Left renal pelvis (tissue), 4 donors: Measurements from ENCODE around the gene NTNG1. TPM values are rescaled to one million over a fixed set of nuclear protein-coding genes. Genes with fewer than 3 reads are reported as not detected.

Experiments used
- DNase-seq, 4 donors: peaks; one replicate each; pipeline ENCODE4 v3.0.0-alpha.2; 2013; ENCODE audit warnings: low read depth in 4 of 4, low spot score in 3 of 4
- polyA plus RNA-seq, 4 donors: library from polyadenylated mRNA; unstranded; fragments of 120-200 nt; gene quantifications; one replicate each; pipeline ENCODE4 v1.2.1, GENCODE V29; 2013; ENCODE audit not compliant: insufficient read length in 4 of 4

NTNG1 gene
- polyA plus RNA-seq, 4 donors: 13.1 to 33.6 (median 27.5) TPM

DNA sequence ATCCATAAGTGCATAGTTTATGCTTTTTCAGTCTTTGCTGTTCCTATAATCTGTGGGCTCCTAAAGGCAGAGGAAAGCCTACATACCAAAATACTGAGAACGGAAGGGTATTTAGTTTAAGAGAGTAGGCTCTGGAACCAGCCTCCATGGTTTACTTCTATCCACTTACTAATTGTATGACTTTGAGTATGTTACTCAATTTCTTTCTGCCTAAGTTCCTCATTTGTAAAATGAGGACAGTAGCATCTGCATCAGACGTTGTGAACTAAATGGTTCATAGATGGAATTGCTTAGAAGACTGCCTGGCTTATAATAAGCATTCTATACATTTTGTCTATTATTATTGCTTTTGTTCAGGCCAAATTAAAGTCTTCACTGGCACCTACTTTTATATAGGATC lies 111.0 kb downstream of the NTNG1 start:
- no peak for DNase-seq

DNA sequence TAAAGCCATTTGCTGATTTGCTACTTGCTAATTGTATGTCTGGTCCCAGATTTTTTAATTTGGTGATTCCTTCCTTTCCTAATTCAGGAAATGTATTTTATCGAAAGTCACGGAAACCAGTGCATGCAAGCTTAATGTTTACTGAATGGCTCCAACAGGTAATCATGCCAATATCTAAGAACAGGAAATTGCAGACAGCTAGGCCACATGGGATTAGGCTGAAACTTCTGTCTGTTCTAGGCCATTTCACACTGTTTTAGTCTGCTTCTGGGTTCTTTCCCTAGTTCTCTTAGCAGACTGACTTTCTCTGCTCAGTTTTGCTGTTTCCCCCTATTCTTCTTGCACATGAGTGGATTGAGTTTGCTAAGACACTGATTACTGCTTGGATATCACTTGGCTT lies 111.4 kb downstream of the NTNG1 start:
- DNase-seq: no peak

DNA sequence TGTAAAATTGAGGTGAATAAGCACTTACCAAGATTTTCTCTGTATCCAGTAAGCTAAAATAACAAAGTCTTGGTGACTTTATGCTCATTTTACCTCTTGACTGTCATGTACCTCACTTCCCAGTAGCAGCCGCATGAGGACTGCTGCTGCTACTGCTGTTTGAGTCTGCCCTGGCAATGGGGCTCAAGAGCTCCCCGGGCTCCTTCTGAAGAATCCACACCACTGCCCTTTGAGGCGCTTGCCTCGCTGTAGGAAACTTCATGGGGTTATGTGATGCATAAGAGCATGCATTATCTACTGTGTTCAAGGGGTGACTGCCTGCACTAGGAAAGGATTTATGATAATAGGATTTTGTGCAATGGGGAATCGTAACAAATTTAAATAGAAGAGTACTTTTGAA lies 113.5 kb downstream of the NTNG1 start:
- DNase-seq: no peak

DNA sequence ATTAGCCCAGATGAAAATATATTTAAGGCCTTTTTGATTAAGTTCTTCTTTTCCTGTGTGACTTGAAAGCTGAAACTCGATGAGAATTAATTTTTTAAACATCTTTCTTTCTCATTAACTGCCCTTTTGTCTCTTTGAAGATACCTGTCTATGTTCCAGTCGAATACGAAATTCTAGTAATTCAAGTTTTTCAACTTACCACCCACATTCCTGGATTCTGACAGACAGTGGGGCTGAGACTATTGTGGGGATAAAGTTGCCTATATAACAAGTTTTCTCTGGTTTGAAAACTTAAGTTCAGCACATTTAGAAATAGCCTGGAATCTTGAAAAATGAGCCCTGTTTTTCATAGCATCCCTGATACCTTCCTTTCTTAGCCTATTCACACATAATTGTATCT lies 114.6 kb downstream of the NTNG1 start:
- DNase-seq: no peak

DNA sequence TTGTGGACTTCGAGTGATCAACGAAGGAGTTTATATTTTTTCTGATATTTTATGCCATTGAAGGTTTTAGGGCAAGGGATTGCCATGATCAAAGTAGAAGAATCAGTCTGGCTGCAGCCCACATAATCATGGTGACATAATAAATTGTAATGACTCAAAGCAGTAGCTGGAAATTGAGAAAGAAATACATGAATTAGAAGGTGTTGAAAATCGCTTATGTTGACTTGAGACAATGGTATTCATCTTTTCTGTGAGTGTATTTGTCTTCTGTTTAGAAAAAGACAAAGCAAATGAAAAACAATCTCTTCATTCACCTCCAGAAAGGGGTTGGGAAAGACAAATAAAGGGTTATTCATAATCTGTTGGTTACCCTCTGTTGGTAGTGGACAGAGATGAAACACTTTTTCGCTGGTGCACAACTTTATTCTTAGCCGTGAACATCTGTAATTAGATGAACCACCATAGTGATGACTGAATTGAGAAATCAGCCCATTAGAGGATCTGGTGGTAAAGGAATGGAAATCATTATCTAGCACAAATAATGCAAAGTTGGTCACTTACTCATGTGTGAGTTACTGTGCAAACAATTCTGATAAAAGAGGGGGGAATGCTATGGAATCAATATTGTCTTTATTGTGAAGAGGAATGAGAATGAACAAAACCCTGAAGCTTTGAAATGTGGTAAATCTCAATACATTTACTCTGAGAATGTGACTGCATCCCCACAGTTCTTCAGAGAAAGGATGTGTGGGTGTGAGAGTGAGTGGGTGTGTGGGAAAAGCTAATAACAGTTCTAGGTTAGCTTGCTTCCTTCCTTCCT lies 121.8 kb downstream of the NTNG1 start:
- no peak for DNase-seq

DNA sequence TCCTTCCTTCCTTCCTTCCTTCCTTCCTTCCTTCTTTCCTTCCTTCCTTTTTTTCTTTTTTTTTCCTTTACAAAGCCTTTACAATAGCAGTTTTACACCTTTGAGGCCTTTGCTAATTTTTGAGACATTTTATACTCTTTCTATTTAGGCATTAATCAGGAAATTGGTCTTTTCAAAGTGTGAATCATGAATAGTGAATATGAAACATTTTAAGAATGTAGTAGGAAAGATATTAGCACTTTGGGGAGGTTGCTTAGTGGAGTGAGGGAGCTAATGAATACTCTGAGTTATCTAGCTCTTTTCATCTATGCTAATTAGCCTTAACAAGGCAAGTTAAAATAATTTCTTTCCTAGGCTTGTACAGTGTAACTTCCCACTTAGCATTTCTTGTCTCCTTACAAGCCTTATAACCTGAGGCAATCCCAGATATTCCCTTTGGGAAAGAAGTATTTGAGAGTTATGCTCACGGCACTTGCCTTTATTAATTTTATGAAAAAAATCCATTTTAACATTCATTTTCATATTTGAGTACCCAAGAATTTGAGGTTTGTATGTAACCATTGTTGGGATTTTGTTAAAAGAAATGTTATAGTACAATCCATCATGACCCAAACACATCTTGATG lies 122.6 kb downstream of the NTNG1 start:
- DNase-seq: no peak

DNA sequence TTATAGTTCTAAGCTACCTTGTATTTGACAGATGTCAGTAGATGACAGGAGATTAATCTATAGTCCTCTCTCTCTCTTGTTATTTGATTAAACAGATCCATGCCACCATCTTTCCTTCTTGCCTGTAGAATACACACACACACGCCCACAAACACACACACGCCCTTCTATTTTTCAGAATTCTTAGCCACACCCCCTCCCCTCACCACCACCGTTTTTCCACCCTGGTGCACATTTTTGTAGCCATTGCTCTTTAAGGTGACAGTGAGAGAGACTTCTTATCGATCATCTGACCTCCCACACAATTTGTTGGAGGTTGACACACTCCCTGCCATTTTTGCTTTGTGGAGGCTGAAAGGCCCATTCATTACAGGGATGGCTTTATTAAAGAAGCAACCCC lies 123.2 kb downstream of the NTNG1 start:
- DNase-seq: no peak

DNA sequence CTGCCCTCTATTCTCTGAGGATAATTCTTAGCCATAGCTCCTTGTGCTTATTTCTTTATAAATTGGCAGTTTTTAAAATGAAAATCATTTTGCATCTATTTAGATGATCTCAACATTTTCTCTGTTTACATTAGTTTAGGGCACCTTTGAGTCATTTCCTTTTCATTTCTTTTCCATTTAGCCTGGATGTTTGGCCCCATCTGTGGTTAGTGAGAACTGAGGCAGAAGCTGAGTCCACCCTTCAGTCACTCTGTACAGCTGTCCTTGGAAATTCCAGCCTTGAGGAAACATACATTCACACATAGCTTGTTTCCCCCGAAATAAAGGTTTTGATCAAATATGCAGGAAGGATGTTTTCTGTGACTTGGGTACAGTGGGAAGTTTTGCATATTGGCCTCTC lies 123.7 kb downstream of the NTNG1 start:
- no peak for DNase-seq

DNA sequence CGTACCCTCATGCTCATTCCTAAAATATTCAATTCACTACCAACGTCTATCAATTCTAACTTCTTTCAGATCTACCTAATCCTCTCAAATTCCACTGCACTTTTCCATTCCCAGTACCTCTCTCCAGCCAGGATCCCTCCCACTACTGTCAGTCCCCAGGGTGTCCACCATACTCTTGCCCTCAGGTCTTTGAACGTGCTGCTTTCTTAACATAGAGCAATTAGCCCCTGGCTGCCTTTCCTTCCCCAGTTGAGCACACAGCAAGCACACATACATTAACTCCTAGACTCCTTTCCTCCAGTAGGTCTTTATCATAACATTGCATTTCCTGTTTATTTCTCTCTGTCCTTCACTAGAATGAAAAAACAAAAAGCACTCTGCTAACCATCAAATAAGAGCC lies 126.7 kb downstream of the NTNG1 start:
- DNase-seq: no peak

DNA sequence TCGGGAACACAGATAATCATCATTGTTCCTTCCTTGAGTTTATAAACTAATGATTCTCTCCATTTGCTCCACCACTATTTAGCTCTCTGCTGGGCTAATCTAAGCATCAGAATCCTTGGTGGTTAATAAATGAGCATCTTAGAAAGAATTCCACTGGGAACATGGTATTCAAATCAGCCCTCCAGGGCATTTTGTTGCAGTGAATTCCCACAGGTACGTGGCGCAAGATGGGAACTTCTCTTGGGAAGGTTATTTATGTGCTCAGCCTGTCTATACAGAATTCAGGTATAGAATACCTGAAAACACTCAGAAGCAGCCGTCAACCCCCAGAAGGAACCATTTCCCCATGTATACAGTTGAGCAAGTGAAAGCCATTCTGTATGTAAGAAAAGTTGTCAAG lies 131.5 kb downstream of the NTNG1 start:
- DNase-seq: no peak

DNA sequence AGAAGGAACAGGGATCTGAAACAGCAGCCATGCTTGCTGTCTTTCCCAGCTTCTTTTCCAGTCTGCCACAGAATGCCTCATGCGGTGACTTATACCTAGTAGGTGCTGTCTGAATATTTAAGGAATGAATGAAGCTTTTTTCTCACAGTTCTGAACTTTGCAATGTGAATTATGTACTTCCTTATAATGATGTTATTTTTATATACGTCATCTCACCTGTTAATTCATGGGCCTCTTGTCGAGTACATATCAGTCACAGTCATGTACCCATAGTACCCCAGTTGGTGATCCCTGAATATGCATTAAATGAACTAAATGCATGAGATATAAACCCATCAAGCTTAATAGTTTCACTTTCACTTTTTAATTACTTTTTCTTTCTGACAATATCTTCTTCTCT lies 132.7 kb downstream of the NTNG1 start:
- no peak for DNase-seq

DNA sequence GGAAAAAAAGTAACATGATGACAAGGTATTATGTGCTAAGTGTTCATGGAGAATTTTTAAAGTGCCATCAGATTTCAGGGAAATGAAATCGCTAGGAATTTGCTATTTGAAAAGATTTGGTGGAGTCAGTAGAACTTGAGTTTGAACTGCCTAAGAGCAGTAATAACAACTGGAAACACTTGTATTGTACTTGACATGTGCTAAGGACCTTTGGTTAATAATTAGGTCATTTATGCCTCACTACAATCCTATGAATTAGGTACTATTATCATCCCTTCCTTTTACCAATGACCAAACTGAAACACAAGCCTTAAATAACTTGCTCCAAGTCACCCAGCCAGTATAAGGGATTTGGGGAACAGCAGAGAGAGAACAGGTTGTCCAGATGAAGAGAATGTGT lies 133.4 kb downstream of the NTNG1 start:
- no peak for DNase-seq

DNA sequence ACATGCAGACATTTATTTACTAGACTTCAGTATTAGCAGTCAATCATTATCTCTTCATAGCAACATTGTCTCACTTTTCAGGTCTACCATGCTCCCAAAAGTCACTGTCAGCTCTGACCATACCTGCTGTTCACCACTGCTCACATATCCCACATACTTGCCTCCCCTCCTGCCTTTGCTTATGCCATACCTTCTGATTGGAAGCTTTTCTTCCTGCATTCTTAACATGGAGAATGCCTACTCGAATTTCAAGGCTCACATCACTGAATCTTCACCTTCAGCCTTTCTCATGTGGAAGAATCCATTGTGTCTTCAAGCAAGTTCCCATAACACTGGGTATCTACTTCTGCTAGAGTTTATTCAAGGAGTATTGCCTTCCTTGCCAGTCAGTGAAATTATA lies 135.4 kb downstream of the NTNG1 start:
- DNase-seq: no peak

DNA sequence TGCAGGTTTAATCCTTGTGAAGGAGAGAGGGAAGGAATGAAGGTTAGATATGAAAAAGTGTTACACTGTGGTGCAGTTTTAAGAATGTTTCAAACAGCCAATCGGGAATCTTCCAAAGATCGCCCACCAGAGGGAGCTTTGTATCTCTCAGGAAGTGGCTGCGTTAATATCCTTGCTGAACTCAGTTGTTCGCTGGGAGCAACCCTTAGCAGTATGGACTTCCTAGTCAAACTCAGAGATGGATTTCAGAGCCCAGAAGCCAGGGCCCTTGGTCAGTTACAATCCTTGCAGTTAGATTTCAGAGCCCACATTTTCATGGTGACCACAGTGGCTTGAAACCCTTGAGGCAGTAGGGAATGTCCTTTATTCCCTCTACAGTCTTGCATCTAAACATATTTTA lies 136.2 kb downstream of the NTNG1 start:
- peak in 3 of 4 donors; percentile 10 to 25 (median 20) for DNase-seq

DNA sequence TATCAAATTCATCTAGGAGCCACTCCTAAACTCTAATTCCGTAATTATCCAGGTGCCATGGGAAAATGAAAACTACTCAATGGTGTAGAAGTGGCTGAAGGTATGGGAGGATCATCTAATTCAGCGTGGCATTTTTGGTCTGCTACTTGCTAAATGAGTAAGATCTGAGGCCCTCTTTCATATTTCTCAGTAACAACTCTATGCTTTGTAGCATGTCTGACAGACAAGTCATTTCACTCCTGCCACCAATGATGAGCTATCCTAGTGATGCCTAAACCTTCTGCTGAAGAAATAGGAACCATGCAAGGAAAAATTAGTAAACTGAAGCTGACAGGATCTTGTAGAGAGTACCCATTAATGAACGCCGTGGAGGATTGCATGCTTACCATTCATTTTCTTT lies 145.3 kb downstream of the NTNG1 start:
- no peak for DNase-seq

DNA sequence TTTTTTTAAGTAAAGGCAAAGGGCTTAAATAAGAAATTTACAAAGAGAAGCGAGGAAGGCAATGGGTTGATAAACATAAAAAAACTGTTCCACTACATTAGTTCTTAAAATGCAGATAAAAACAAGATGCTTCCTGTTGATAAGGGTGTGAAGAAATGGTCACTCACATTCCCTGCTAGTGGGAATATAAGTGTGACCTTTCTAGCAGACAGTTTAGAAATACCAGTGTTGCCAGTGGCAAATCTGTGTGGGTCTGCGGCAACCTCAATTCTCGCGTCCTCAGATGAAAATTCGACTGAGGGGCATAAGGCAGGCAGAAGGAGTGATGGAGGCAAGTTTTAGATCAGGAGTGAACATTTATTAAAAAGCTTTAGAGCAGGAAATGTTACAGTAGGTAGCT lies 151.1 kb downstream of the NTNG1 start:
- no peak for DNase-seq

DNA sequence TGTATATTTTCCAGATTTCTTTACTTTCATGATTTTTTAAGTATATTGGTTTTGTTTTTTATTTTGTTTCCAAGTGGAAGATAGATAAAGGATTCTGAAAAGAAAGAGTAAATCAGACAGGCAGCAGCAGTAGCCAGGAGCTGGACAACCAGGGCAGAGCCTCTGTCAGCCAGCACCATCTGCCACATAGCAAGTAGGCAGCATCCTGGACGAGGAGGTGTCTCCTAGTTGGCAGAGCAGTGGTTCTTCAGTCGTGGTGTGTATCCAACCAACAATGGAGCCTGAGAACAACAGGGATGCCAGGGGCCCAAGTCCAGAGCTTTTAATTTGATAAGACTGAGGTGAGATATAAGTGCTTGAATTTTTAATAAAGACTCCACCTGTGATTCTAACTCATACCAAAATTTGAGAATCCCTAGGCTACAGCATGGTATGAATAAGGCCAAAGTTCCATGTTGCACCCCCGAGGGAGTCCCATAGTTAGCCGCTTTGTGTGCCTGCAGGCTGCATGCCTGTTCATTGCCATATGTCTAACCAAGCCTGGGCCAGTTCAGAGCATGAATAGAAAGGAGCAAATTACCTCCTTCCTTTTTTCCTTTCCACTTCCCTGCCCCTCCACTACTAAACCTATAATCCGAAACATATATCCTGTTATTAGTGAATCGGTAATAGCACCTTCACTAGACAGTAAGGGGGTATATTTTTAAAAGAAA lies 153.2 kb downstream of the NTNG1 start:
- no peak for DNase-seq

DNA sequence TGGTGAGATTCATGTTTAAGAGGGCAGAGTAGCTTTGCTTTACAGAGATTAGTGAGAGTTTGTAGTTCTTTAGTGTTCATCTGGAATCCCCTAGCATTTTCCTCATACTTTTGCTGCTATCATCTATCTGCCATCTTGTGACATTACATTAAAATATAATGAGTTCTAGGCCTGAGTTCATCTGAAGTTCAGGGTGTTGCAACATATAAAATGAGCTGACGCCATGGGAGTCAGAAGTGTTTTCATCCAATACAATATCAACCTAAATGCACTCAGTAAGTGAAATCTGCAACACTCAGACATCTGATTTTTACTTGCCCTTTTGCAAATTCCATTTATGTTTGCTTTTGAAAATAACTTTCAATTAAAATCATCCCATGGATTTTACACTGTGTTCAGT lies 153.8 kb downstream of the NTNG1 start:
- DNase-seq: no peak

DNA sequence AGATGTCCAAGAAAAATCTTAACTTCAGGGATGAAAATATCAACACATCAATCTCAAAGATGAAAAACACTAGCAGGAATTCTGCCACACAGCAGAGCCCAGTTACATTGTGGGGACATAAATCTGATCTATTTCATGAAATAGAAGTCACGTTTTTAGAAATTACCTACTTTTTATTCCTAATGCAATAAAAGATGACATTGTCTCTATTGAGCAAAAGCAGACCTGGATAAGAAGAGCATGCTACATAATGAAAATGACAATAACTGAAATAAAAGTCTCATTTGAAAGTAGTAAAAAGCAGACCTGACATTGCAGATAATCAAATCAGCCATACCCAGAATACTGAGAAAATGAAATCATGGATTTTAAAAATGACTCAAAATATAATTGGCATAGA lies 156.8 kb downstream of the NTNG1 start:
- no peak for DNase-seq

DNA sequence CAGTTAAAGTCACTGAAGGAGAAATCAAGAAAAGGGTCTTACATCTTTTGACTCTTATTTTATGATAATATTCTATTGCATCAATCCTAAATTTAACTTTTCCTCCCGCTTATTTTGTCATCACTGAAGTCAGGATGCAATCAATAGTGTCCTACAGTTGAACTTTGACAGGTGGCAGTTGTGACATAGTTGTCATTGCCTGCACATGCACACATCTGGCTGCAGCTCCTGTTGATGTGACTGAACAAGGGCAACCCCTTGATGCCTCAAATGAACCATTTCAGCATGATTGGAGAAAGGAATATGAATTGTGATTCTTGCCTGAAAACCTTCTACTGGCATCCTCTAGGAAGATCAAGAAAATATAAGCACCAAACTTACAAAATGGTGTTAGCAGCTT lies 157.7 kb downstream of the NTNG1 start:
- DNase-seq: no peak

DNA sequence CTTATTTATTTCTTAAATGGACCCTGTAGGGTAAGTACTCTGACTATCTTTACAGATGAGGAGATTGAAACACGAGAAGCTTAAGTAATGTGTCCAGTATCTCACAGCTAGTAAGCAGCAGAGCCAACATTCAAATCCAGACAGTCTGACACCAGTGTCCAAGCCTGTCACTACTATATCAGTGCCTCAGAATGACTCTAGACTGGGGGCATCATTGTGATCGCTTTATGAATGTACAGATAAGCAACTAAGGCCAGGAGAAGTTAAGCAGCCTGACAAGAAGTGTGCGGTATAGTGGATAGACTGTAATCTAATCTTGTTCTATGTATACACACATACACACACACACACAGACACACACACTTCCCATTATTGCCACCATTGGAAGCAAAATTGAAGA lies 158.7 kb downstream of the NTNG1 start:
- no peak for DNase-seq

DNA sequence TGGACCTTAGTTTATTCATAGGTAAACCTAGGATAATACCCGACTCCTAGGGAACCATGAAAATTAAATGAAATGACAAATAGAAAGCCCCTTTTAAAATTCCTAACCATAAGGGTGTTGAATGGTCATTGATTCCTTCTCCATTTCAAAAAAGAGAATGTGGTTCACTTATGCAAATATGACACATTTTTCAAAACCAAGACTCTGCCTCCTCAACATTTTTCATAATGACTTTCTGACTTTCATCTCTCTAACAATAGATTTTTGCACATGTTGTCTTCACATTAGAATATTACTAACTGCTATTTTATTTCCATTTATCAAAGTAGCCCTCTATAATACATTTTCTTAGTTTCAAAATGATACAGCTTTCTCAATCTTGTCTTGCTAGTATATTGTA lies 169.1 kb downstream of the NTNG1 start:
- no peak for DNase-seq
